Measurements from ENCODE around the gene ZNF646. TPM values are rescaled to one million over a fixed set of nuclear protein-coding genes. Genes with fewer than 3 reads are reported as not detected.

The ZNF646 gene
- total and polyA plus RNA-seq, 5 donors from 2014 or later: 2.2 to 23.4 (median 4.6) TPM

DNA sequence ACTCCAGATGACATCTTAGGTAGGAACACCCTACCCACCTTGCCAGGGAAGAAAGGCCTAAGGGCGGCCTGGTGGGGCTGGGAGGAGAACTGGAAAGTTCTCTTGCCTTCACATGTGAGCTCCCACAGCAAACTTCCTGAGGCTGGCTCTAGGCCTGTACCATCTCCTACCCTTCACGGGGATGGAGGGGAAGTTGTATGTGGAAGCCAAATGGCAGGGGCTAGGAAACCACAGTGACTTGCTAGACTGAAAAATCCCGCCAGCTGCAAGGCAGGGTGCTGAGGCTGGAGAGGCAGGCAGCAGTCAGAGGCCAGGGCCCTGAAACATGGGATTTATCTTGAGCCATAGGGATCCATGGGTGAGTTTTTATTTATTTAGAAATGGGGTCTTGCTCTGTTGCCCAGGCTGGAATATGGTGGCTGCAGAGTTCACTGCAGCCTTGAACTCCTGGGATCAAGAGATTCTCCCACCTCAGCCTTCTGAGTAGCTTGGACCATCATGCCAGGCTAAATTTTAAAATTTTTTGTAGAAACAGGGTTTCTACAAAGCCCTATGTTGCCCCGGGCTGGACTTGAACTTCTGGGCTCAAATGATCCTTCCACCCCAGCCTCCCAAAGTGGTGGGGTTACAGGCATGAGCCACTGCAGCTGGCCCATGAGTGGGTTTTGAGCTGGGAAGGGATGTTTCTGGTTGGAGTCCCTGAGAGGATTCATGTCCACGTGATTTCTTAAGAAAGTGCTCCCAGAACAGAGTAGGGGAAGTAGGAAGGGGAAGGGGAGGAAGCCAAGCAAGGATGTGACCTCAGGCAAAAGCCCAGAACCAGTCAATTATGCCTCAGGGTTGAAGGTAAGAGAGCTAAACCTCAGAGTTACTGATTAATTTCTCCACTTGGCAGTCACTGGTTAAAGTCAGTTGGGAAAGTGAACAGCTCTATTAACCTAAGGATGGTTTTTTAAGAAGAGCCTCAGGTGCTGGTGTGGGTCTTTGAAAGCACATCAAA lies 39.2 kb downstream of the ZNF646 start:
- Mint-ChIP-seq H3K36me3 (peaks cover 5% of the 10 kb centered on the region), H3K4me1 (peaks cover 0 to 32% (median 14%) of the 10 kb centered on the region in 4 donors), H3K27me3 (no peaks in the 10 kb centered on the region), H3K4me3 (peak overlapping the region in 2 of 4 donors; percentile 31 to 64), H3K27ac (peak overlapping the region in 1 of 3 donors; percentile 32), H3K9me3 (no peaks in the 10 kb centered on the region)
- no peak overlapping the region for H3K27ac ChIP-seq (ENCODE audit: insufficient read depth, low read length, poor library complexity, severe bottlenecking)
- no peak for ATAC-seq (ENCODE audit: low read depth in 2 of 2)
- no peaks in the 10 kb centered on the region for H3K9me3 ChIP-seq (ENCODE audit: control insufficient read depth in 2 of 2, low read length in 2 of 2)
- no peak overlapping the region for H3K4me3 ChIP-seq (ENCODE audit: low read depth, low read length)
- peaks cover 18% of the 10 kb centered on the region for H3K4me1 ChIP-seq (ENCODE audit: control insufficient read depth, insufficient read depth, low read length, poor library complexity, severe bottlenecking)
- H3K36me3 ChIP-seq (ENCODE audit: control insufficient read depth, insufficient read depth, low read length): peaks cover 9% of the 10 kb centered on the region
- DNase-seq: no peak
- no peaks in the 10 kb centered on the region for H3K27me3 ChIP-seq (ENCODE audit: control insufficient read depth, insufficient read depth, low read length)

GRCh38 chr16:31114468-31114867 lies 40.2 kb downstream of the ZNF646 start:
- no peak for DNase-seq
- Mint-ChIP-seq H3K9me3 (no peaks in the 10 kb centered on the region), H3K27ac (no peak overlapping the region), H3K4me3 (peak overlapping the region in 2 of 4 donors; percentile 61 to 76), H3K36me3 (peaks cover 5% of the 10 kb centered on the region), H3K27me3 (no peaks in the 10 kb centered on the region), H3K4me1 (peaks cover 0 to 37% (median 16%) of the 10 kb centered on the region in 4 donors)
- Histone ChIP-seq H3K27ac (ENCODE audit: insufficient read depth, low read length, poor library complexity, severe bottlenecking) (no peak overlapping the region), H3K27me3 (ENCODE audit: control insufficient read depth, insufficient read depth, low read length) (no peaks in the 10 kb centered on the region), H3K4me1 (ENCODE audit: control insufficient read depth, insufficient read depth, low read length, poor library complexity, severe bottlenecking) (peaks cover 14% of the 10 kb centered on the region), H3K9me3 (ENCODE audit: control insufficient read depth in 2 of 2, low read length in 2 of 2) (no peaks in the 10 kb centered on the region), H3K4me3 (ENCODE audit: low read depth, low read length) (no peak overlapping the region), H3K36me3 (ENCODE audit: control insufficient read depth, insufficient read depth, low read length) (peaks cover 15% of the 10 kb centered on the region)
- no peak for ATAC-seq (ENCODE audit: low read depth in 2 of 2)

GRCh38 chr16:31117384-31118222 lies 43.4 kb downstream of the ZNF646 start, which contains the start of gene KAT8:
Gene KAT8 (plus strand): TSS chr16:31117664. CDS start chr16:31117682, 18 bp downstream.
- Mint-ChIP-seq H3K27me3 (no peaks in the 10 kb centered on the region), H3K36me3 (peaks cover 14% of the 10 kb centered on the region), H3K9me3 (no peaks in the 10 kb centered on the region), H3K4me3 (peak within 1 kb of the TSS; percentile 88 to 96 (median 90)), H3K4me1 (peaks cover 4 to 29% (median 17%) of the 10 kb centered on the region in 4 donors), H3K27ac (peak within 1 kb of the TSS; percentile 83 to 96 (median 89))
- H3K9me3 ChIP-seq (ENCODE audit: control insufficient read depth in 2 of 2, low read length in 2 of 2): no peaks in the 10 kb centered on the region
- H3K4me1 ChIP-seq (ENCODE audit: control insufficient read depth, insufficient read depth, low read length, poor library complexity, severe bottlenecking): peaks cover 14% of the 10 kb centered on the region
- H3K27ac ChIP-seq (ENCODE audit: insufficient read depth, low read length, poor library complexity, severe bottlenecking): peak within 1 kb of the TSS; percentile 98
- H3K27me3 ChIP-seq (ENCODE audit: control insufficient read depth, insufficient read depth, low read length): no peaks in the 10 kb centered on the region
- DNase-seq: peak; percentile 96 to 98 (median 98)
- H3K4me3 ChIP-seq (ENCODE audit: low read depth, low read length): peak within 1 kb of the TSS; percentile 82
- peak; percentile 92 to 93 for ATAC-seq (ENCODE audit: low read depth in 2 of 2)
- H3K36me3 ChIP-seq (ENCODE audit: control insufficient read depth, insufficient read depth, low read length): peaks cover 32% of the 10 kb centered on the region

DNA sequence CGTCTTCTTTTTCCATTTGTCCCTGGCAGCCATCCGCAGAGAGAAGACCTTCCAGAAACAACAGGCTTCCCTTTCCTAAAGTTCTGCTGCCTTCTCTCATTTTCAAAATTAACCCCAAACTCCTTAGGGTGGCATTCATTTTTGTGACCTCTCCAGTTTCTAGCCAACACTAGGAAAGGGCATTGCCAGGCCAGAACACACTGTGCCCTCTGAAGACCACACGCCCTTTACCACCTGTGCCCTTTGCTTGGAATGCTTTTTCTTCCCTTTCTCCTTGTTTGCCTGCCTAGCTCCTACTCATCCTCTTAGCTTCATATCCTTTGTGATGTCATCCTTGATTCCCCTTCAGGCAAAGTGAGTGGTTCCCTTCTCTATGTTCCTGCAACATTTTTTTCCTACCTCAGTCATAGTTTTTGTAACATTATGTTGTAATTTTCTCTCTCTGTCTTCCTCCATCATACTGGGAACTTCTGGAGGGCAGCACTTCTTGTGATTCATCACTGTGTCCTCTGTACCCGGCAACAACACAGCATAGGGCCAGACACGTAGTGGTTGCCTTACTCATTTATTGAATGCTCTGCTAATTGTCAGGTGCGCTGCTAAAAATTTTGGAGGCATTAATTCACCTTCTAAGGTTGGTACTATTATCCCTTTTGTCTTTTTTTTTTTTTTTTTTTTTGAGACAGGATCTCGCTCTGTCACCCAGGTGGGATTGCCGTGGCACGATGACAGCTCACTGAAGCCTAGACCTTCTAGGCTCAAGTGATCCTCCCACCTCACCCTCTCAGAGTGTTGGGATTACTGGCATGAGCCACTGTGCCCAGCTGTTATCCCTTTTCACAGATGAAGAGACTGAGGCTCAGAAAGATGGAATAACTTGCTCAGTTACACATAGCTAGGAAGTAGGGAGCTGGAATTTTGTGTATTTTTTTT lies 44.3 kb downstream of the ZNF646 start:
- Histone ChIP-seq H3K36me3 (ENCODE audit: control insufficient read depth, insufficient read depth, low read length) (peaks cover 32% of the 10 kb centered on the region), H3K27ac (ENCODE audit: insufficient read depth, low read length, poor library complexity, severe bottlenecking) (peak overlapping the region; percentile 98), H3K4me3 (ENCODE audit: low read depth, low read length) (peak overlapping the region; percentile 82), H3K4me1 (ENCODE audit: control insufficient read depth, insufficient read depth, low read length, poor library complexity, severe bottlenecking) (peaks cover 14% of the 10 kb centered on the region), H3K9me3 (ENCODE audit: control insufficient read depth in 2 of 2, low read length in 2 of 2) (no peaks in the 10 kb centered on the region), H3K27me3 (ENCODE audit: control insufficient read depth, insufficient read depth, low read length) (no peaks in the 10 kb centered on the region)
- Mint-ChIP-seq H3K4me1 (peaks cover 4 to 28% (median 17%) of the 10 kb centered on the region in 4 donors), H3K4me3 (peak overlapping the region; percentile 88 to 96 (median 90)), H3K27ac (peak overlapping the region; percentile 83 to 96 (median 89)), H3K36me3 (peaks cover 14% of the 10 kb centered on the region), H3K9me3 (no peaks in the 10 kb centered on the region), H3K27me3 (no peaks in the 10 kb centered on the region)
- no peak for ATAC-seq (ENCODE audit: low read depth in 2 of 2)
- DNase-seq: no peak

- no peaks in the 10 kb centered on the region for H3K27me3 ChIP-seq (ENCODE audit: control insufficient read depth, insufficient read depth, low read length)
- H3K4me3 ChIP-seq (ENCODE audit: low read depth, low read length): no peak overlapping the region
- H3K9me3 Mint-ChIP-seq: no peaks in the 10 kb centered on the region
- no peaks in the 10 kb centered on the region for H3K27me3 Mint-ChIP-seq
- H3K4me3 Mint-ChIP-seq: peak overlapping the region in 3 of 4 donors; percentile 21 to 74 (median 24)
- H3K4me1 Mint-ChIP-seq: peaks cover 4 to 24% (median 17%) of the 10 kb centered on the region in 4 donors
- DNase-seq: no peak
- no peak for ATAC-seq (ENCODE audit: low read depth in 2 of 2)
- H3K4me1 ChIP-seq (ENCODE audit: control insufficient read depth, insufficient read depth, low read length, poor library complexity, severe bottlenecking): peaks cover 14% of the 10 kb centered on the region
- peaks cover 14% of the 10 kb centered on the region for H3K36me3 Mint-ChIP-seq
- no peaks in the 10 kb centered on the region for H3K9me3 ChIP-seq (ENCODE audit: control insufficient read depth in 2 of 2, low read length in 2 of 2)
- peak overlapping the region in 1 of 3 donors; percentile 66 for H3K27ac Mint-ChIP-seq
- H3K27ac ChIP-seq (ENCODE audit: insufficient read depth, low read length, poor library complexity, severe bottlenecking): no peak overlapping the region
- peaks cover 37% of the 10 kb centered on the region for H3K36me3 ChIP-seq (ENCODE audit: control insufficient read depth, insufficient read depth, low read length)
These were observed 45.9 kb downstream of the ZNF646 start for GRCh38 chr16:31120129-31120528.

- Histone ChIP-seq H3K27me3 (ENCODE audit: control insufficient read depth, insufficient read depth, low read length) (no peaks in the 10 kb centered on the region), H3K36me3 (ENCODE audit: control insufficient read depth, insufficient read depth, low read length) (peaks cover 51% of the 10 kb centered on the region), H3K9me3 (ENCODE audit: control insufficient read depth in 2 of 2, low read length in 2 of 2) (no peaks in the 10 kb centered on the region), H3K27ac (ENCODE audit: insufficient read depth, low read length, poor library complexity, severe bottlenecking) (no peak overlapping the region), H3K4me1 (ENCODE audit: control insufficient read depth, insufficient read depth, low read length, poor library complexity, severe bottlenecking) (no peaks in the 10 kb centered on the region), H3K4me3 (ENCODE audit: low read depth, low read length) (no peak overlapping the region)
- Mint-ChIP-seq H3K27me3 (no peaks in the 10 kb centered on the region), H3K36me3 (peaks cover 22% of the 10 kb centered on the region), H3K4me1 (peaks cover 0 to 14% (median 3%) of the 10 kb centered on the region in 4 donors), H3K4me3 (no peak overlapping the region), H3K9me3 (no peaks in the 10 kb centered on the region), H3K27ac (peak overlapping the region in 2 of 3 donors; percentile 44 to 76)
- DNase-seq (no peak), ATAC-seq (ENCODE audit: low read depth in 2 of 2) (no peak)
These were observed 51.6 kb downstream of the ZNF646 start for GRCh38 chr16:31125844-31126243.

Data from CD4-positive, CD25-positive, alpha-beta regulatory T cell (primary cell).